Fibroblast of lung (primary cell): ENCODE results near the gene OGFOD2. TPM values are rescaled to one million over a fixed set of nuclear protein-coding genes. Genes with fewer than 3 reads are reported as not detected.
A peak's percentile ranks its signal among the peaks of the same experiment; 100 is the strongest.

Experiments used
- DNase-seq, 2 donors: peaks; one replicate each; pipeline versions ENCODE4 v3.0.0 to v3.0.0-alpha.2; 2010; ENCODE audit warnings: low read depth in 2 of 2
- H2AFZ ChIP-seq: 2 replicates; pipeline ENCODE4 v1.5.1; 2012; ENCODE audit warnings: low read length, control low read depth, inconsistent platforms
- H3K27ac ChIP-seq: 2 replicates; pipeline ENCODE4 v1.5.1; 2011; ENCODE audit warnings: low read length, control low read depth; ENCODE audit not compliant: insufficient read depth
- H3K27me3 ChIP-seq: 2 replicates; pipeline ENCODE4 v1.5.1; 2011; ENCODE audit warnings: mild to moderate bottlenecking, low read length; ENCODE audit not compliant: control insufficient read depth, insufficient read depth
- H3K36me3 ChIP-seq: 2 replicates; pipeline ENCODE4 v1.5.1; 2011; ENCODE audit warnings: low read length; ENCODE audit not compliant: control insufficient read depth, insufficient read depth
- H3K4me1 ChIP-seq: 2 replicates; pipeline ENCODE4 v1.5.1; 2011; ENCODE audit warnings: low read length; ENCODE audit not compliant: control insufficient read depth, insufficient read depth; ENCODE audit errors: extremely low read depth
- H3K4me2 ChIP-seq: 2 replicates; pipeline ENCODE4 v1.5.1; 2011; ENCODE audit warnings: low read length, control low read depth; ENCODE audit not compliant: insufficient read depth; ENCODE audit errors: extremely low read depth
- H3K4me3 ChIP-seq, 4 experiments: fragments of 200-600 bp in 1 of 4; sonication (generic) in 1 of 4; replicated peaks in 1 of 4; 2 replicates each; pipeline ENCODE4 v1.5.1; 2011 to 2016; ENCODE audit warnings: low read length in 4 of 4, low read depth in 3 of 4, mild to moderate bottlenecking in 3 of 4, control low read depth in 2 of 4, inconsistent platforms in 1 of 4, mixed read lengths in 1 of 4; ENCODE audit not compliant: insufficient read depth in 1 of 4; ENCODE audit errors: control extremely low read depth in 1 of 4
- H3K79me2 ChIP-seq: 2 replicates; pipeline ENCODE4 v1.5.1; 2012; ENCODE audit warnings: mild to moderate bottlenecking, low read length, inconsistent platforms; ENCODE audit not compliant: control insufficient read depth, insufficient read depth
- H3K9ac ChIP-seq: 2 replicates; pipeline ENCODE4 v1.5.1; 2011; ENCODE audit warnings: mild to moderate bottlenecking, low read length, control low read depth; ENCODE audit not compliant: insufficient read depth
- H3K9me3 ChIP-seq: 2 replicates; pipeline ENCODE4 v1.5.1; 2012; ENCODE audit warnings: low read depth, low read length; ENCODE audit not compliant: control insufficient read depth, insufficient read depth
- H4K20me1 ChIP-seq: 2 replicates; pipeline ENCODE4 v1.5.1; 2011; ENCODE audit warnings: low read length; ENCODE audit not compliant: control insufficient read depth, insufficient read depth; ENCODE audit errors: extremely low read depth
- CTCF ChIP-seq, 2 donors: IDR thresholded peaks in 1 of 2; conservative IDR thresholded peaks in 1 of 2; 1 replicate in 1 of 2; 2 replicates in 1 of 2; pipeline ENCODE4 v1.5.1; 2011 to 2012; ENCODE audit warnings: low read length in 2 of 2, control low read depth in 1 of 2, inconsistent platforms in 1 of 2, low read depth in 1 of 2, mild to moderate bottlenecking in 1 of 2
- EZH2 ChIP-seq: IDR thresholded peaks from 2 replicates; pipeline ENCODE4 v1.5.1; 2012; ENCODE audit warnings: low read length, control low read depth, mild to moderate bottlenecking; ENCODE audit errors: missing control alignments
- polyA plus RNA-seq, 2 donors: library from polyadenylated mRNA; depleted of rRNA in 1 of 2; stranded (reverse) in 1 of 2; unstranded in 1 of 2; fragments of >200 nt; gene quantifications; 2 replicates each; pipeline ENCODE4 v1.2.1, GENCODE V29; 2011 to 2012; ENCODE audit warnings: missing spikeins in 1 of 2
- total RNA-seq: library from RNA; depleted of rRNA; stranded (reverse); fragments of >200 nt; gene quantifications from 2 replicates; pipeline ENCODE4 v1.2.1, GENCODE V29; 2014

OGFOD2 gene
- total and polyA plus RNA-seq, 2 donors (not counting 1 experiment from before 2014, with no cell fraction given): 5.2 to 9.6 TPM

- H3K9me3 ChIP-seq: no peaks in the 10 kb centered on the region
- H3K36me3 ChIP-seq: peaks cover 11% of the 10 kb centered on the region
- no peak overlapping the region for H3K9ac ChIP-seq
- no peaks in the 10 kb centered on the region for H3K4me1 ChIP-seq
- H3K79me2 ChIP-seq: no peaks in the 10 kb centered on the region
- no peaks in the 10 kb centered on the region for H3K27me3 ChIP-seq
- DNase-seq: no peak
- no peak overlapping the region for H3K4me3 ChIP-seq
- H3K4me2 ChIP-seq: no peak overlapping the region
- H3K27ac ChIP-seq: no peak overlapping the region
- H2AFZ ChIP-seq: no peak overlapping the region
- H4K20me1 ChIP-seq: no peaks in the 10 kb centered on the region
- TF ChIP-seq CTCF (conservative IDR thresholded peaks at IDR 0.05 in 1 of 2, IDR thresholded peaks at IDR 0.05 in 1 of 2; ENCODE audit: low read depth in 1 of 2, low read length in 2 of 2): no peak
- TF ChIP-seq EZH2: no peak
Observed at GRCh38 chr12:123004287-123004686, 29.2 kb downstream of the OGFOD2 start.

- Histone ChIP-seq H3K36me3 (peaks cover 11% of the 10 kb centered on the region), H2AFZ (no peak overlapping the region), H3K79me2 (no peaks in the 10 kb centered on the region), H3K4me3 (no peak overlapping the region), H3K9me3 (no peaks in the 10 kb centered on the region), H3K27me3 (no peaks in the 10 kb centered on the region), H3K27ac (no peak overlapping the region), H4K20me1 (no peaks in the 10 kb centered on the region), H3K4me1 (no peaks in the 10 kb centered on the region), H3K4me2 (no peak overlapping the region), H3K9ac (no peak overlapping the region)
- DNase-seq: no peak
- no peak for TF ChIP-seq EZH2
- no peak for TF ChIP-seq CTCF (conservative IDR thresholded peaks at IDR 0.05 in 1 of 2, IDR thresholded peaks at IDR 0.05 in 1 of 2; ENCODE audit: low read depth in 1 of 2, low read length in 2 of 2)
Observed at GRCh38 chr12:123005081-123005626, 30.1 kb downstream of the OGFOD2 start.

- no peaks in the 10 kb centered on the region for H4K20me1 ChIP-seq
- DNase-seq: peak in 1 of 2 donors; percentile 39
- H3K4me3 ChIP-seq: no peak overlapping the region
Observed at GRCh38 chr12:123006977-123007376, 31.9 kb downstream of the OGFOD2 start.

More at GRCh38 chr12:123006977-123007376, 31.9 kb downstream of the OGFOD2 start:
- H3K9me3 ChIP-seq: no peaks in the 10 kb centered on the region
- TF ChIP-seq CTCF (conservative IDR thresholded peaks at IDR 0.05 in 1 of 2, IDR thresholded peaks at IDR 0.05 in 1 of 2; ENCODE audit: low read depth in 1 of 2, low read length in 2 of 2) (no peak), EZH2 (no peak)
- H3K4me2 ChIP-seq: no peak overlapping the region
- H3K27me3 ChIP-seq: no peaks in the 10 kb centered on the region
- no peak overlapping the region for H2AFZ ChIP-seq
- peaks cover 7% of the 10 kb centered on the region for H3K36me3 ChIP-seq
- no peaks in the 10 kb centered on the region for H3K79me2 ChIP-seq
- no peak overlapping the region for H3K9ac ChIP-seq
- no peak overlapping the region for H3K27ac ChIP-seq
- no peaks in the 10 kb centered on the region for H3K4me1 ChIP-seq
